HuH-7.5 (cell line): ENCODE measurements around the gene ACSS3.

ENCODE experiments used
- DNase-seq: peaks from one replicate; pipeline ENCODE4 v3.0.0; 2011; ENCODE audit warnings: low spot score

ACSS3 gene

GRCh38 chr12:81296556-81297305, 218.9 kb downstream of the ACSS3 start:
- DNase-seq, result no peak

- no peak for DNase-seq
These were observed 219.7 kb downstream of the ACSS3 start for GRCh38 chr12:81297601-81298000.

- no peak for DNase-seq
These were observed 222.6 kb downstream of the ACSS3 start for GRCh38 chr12:81300454-81300853.

- no peak for DNase-seq
These were observed 226.1 kb downstream of the ACSS3 start for GRCh38 chr12:81303935-81304334.
